ENCODE measurements around the gene INPP4B.

The INPP4B gene

GRCh38 chr4:142858446-142858845 is 12.3 kb upstream of the INPP4B start:
- no peak overlapping the region for H2BK120ac ChIP-seq (ENCODE audit: low read depth, low read length)
- no peaks in the 10 kb centered on the region for H3K27me3 ChIP-seq (ENCODE audit: insufficient read depth, low read length, poor library complexity)
- no peaks in the 10 kb centered on the region for H3K79me2 ChIP-seq (ENCODE audit: control insufficient read depth, insufficient read depth, low read length)
- no peak overlapping the region for H3K23ac ChIP-seq (ENCODE audit: low read length)
- no peaks in the 10 kb centered on the region for H3K79me1 ChIP-seq (ENCODE audit: low read length)
- no peak overlapping the region for H3K18ac ChIP-seq (ENCODE audit: low read length)
- no peak overlapping the region for H2BK5ac ChIP-seq (ENCODE audit: low read length)
- no peak overlapping the region for H3K27ac ChIP-seq (ENCODE audit: low read depth, low read length)
- no peak overlapping the region for H4K5ac ChIP-seq (ENCODE audit: low read length)
- H2BK15ac ChIP-seq (replicated peaks; ENCODE audit: low read depth) = no peak overlapping the region
- no peak overlapping the region for H3K56ac ChIP-seq (ENCODE audit: low read length)
- no CpG with 5 or more reads among the region's 3 CpGs for WGBS (ENCODE audit: extremely low coverage, insufficient coverage, low lambda C conversion rate)
- no peaks in the 10 kb centered on the region for H3K36me3 ChIP-seq (ENCODE audit: control insufficient read depth, insufficient read depth, low read length)
- H3K4me1 ChIP-seq (ENCODE audit: control insufficient read depth, low read depth, low read length) = no peaks in the 10 kb centered on the region
- H3K4me2 ChIP-seq (ENCODE audit: low read length) = no peak overlapping the region
- H3K4ac ChIP-seq (ENCODE audit: low read depth, low read length) = no peak overlapping the region
- no peak overlapping the region for H2AK5ac ChIP-seq (ENCODE audit: low read length)
- no peak overlapping the region for H3K4me3 ChIP-seq (ENCODE audit: low read length)
- no peak for DNase-seq
- no peak overlapping the region for H4K8ac ChIP-seq (ENCODE audit: low read depth, low read length)
- no peak overlapping the region for H3K9ac ChIP-seq (ENCODE audit: low read length)

GRCh38 chr4:142856576-142856975 is 10.5 kb upstream of the INPP4B start:
- no peaks in the 10 kb centered on the region for H3K27me3 ChIP-seq (ENCODE audit: insufficient read depth, low read length, poor library complexity)
- H3K36me3 ChIP-seq (ENCODE audit: control insufficient read depth, insufficient read depth, low read length) = no peaks in the 10 kb centered on the region
- H2BK120ac ChIP-seq (ENCODE audit: low read depth, low read length) = no peak overlapping the region
- H3K18ac ChIP-seq (ENCODE audit: low read length) = no peak overlapping the region
- no peak overlapping the region for H2BK15ac ChIP-seq (replicated peaks; ENCODE audit: low read depth)
- no peaks in the 10 kb centered on the region for H3K79me1 ChIP-seq (ENCODE audit: low read length)
- H3K56ac ChIP-seq (ENCODE audit: low read length) = no peak overlapping the region
- H3K4me2 ChIP-seq (ENCODE audit: low read length) = no peak overlapping the region
- WGBS (ENCODE audit: extremely low coverage, insufficient coverage, low lambda C conversion rate) = no CpG with 5 or more reads among the region's 2 CpGs
- no peak overlapping the region for H2AK5ac ChIP-seq (ENCODE audit: low read length)
- no peak overlapping the region for H3K4ac ChIP-seq (ENCODE audit: low read depth, low read length)
- no peak overlapping the region for H4K5ac ChIP-seq (ENCODE audit: low read length)
- H4K8ac ChIP-seq (ENCODE audit: low read depth, low read length) = no peak overlapping the region
- H3K9ac ChIP-seq (ENCODE audit: low read length) = no peak overlapping the region
- H3K79me2 ChIP-seq (ENCODE audit: control insufficient read depth, insufficient read depth, low read length) = no peaks in the 10 kb centered on the region
- no peak overlapping the region for H3K4me3 ChIP-seq (ENCODE audit: low read length)
- H3K27ac ChIP-seq (ENCODE audit: low read depth, low read length) = no peak overlapping the region
- no peaks in the 10 kb centered on the region for H3K4me1 ChIP-seq (ENCODE audit: control insufficient read depth, low read depth, low read length)
- H2BK5ac ChIP-seq (ENCODE audit: low read length) = no peak overlapping the region
- no peak for DNase-seq
- H3K23ac ChIP-seq (ENCODE audit: low read length) = no peak overlapping the region

- no CpG with 5 or more reads among the region's 4 CpGs for WGBS (ENCODE audit: extremely low coverage, insufficient coverage, low lambda C conversion rate)
- H3K27me3 ChIP-seq (ENCODE audit: insufficient read depth, low read length, poor library complexity) = peaks cover 14% of the 10 kb centered on the region
- DNase-seq = peak; percentile 65
- no peak overlapping the region for H4K5ac ChIP-seq (ENCODE audit: low read length)
- no peak overlapping the region for H2BK120ac ChIP-seq (ENCODE audit: low read depth, low read length)
- no peak overlapping the region for H3K4me2 ChIP-seq (ENCODE audit: low read length)
- H3K9ac ChIP-seq (ENCODE audit: low read length) = no peak overlapping the region
- no peak overlapping the region for H3K18ac ChIP-seq (ENCODE audit: low read length)
- no peak overlapping the region for H2AK5ac ChIP-seq (ENCODE audit: low read length)
- no peaks in the 10 kb centered on the region for H3K4me1 ChIP-seq (ENCODE audit: control insufficient read depth, low read depth, low read length)
- no peak overlapping the region for H2BK5ac ChIP-seq (ENCODE audit: low read length)
- H3K27ac ChIP-seq (ENCODE audit: low read depth, low read length) = no peak overlapping the region
- H3K4me3 ChIP-seq (ENCODE audit: low read length) = no peak overlapping the region
- no peak overlapping the region for H4K8ac ChIP-seq (ENCODE audit: low read depth, low read length)
- H3K36me3 ChIP-seq (ENCODE audit: control insufficient read depth, insufficient read depth, low read length) = no peaks in the 10 kb centered on the region
- no peak overlapping the region for H3K4ac ChIP-seq (ENCODE audit: low read depth, low read length)
- no peak overlapping the region for H2BK15ac ChIP-seq (replicated peaks; ENCODE audit: low read depth)
- H3K56ac ChIP-seq (ENCODE audit: low read length) = no peak overlapping the region
- no peak overlapping the region for H3K23ac ChIP-seq (ENCODE audit: low read length)
- no peaks in the 10 kb centered on the region for H3K79me1 ChIP-seq (ENCODE audit: low read length)
- no peaks in the 10 kb centered on the region for H3K79me2 ChIP-seq (ENCODE audit: control insufficient read depth, insufficient read depth, low read length)
These were observed 4.4 kb upstream of the INPP4B start for GRCh38 chr4:142850478-142850877.

GRCh38 chr4:142846729-142847596 is 862 bp upstream of the INPP4B start:
- DNase-seq = peak; percentile 68
- H3K36me3 ChIP-seq (ENCODE audit: control insufficient read depth, insufficient read depth, low read length) = no peaks in the 10 kb centered on the region
- H3K23ac ChIP-seq (ENCODE audit: low read length) = no peak overlapping the region
- H2BK15ac ChIP-seq (replicated peaks; ENCODE audit: low read depth) = no peak overlapping the region
- H3K4me1 ChIP-seq (ENCODE audit: control insufficient read depth, low read depth, low read length) = no peaks in the 10 kb centered on the region
- no peak overlapping the region for H2AK5ac ChIP-seq (ENCODE audit: low read length)
- peaks cover 21% of the 10 kb centered on the region for H3K27me3 ChIP-seq (ENCODE audit: insufficient read depth, low read length, poor library complexity)
- H3K27ac ChIP-seq (ENCODE audit: low read depth, low read length) = no peak overlapping the region
- H3K4ac ChIP-seq (ENCODE audit: low read depth, low read length) = no peak overlapping the region
- no peak overlapping the region for H3K4me3 ChIP-seq (ENCODE audit: low read length)
- no peaks in the 10 kb centered on the region for H3K79me2 ChIP-seq (ENCODE audit: control insufficient read depth, insufficient read depth, low read length)
- H3K79me1 ChIP-seq (ENCODE audit: low read length) = no peaks in the 10 kb centered on the region
- no peak overlapping the region for H3K18ac ChIP-seq (ENCODE audit: low read length)
- H3K4me2 ChIP-seq (ENCODE audit: low read length) = peak overlapping the region; percentile 86
- H4K8ac ChIP-seq (ENCODE audit: low read depth, low read length) = no peak overlapping the region
- no peak overlapping the region for H4K5ac ChIP-seq (ENCODE audit: low read length)
- no peak overlapping the region for H3K9ac ChIP-seq (ENCODE audit: low read length)
- H3K56ac ChIP-seq (ENCODE audit: low read length) = peak overlapping the region; percentile 17
- H2BK5ac ChIP-seq (ENCODE audit: low read length) = no peak overlapping the region
- no CpG with 5 or more reads among the region's 50 CpGs for WGBS (ENCODE audit: extremely low coverage, insufficient coverage, low lambda C conversion rate)
- no peak overlapping the region for H2BK120ac ChIP-seq (ENCODE audit: low read depth, low read length)

- H3K4me1 ChIP-seq (ENCODE audit: control insufficient read depth, low read depth, low read length) = no peaks in the 10 kb centered on the region
- H2BK120ac ChIP-seq (ENCODE audit: low read depth, low read length) = no peak overlapping the region
- H3K9ac ChIP-seq (ENCODE audit: low read length) = peak overlapping the region; percentile 34
- no peaks in the 10 kb centered on the region for H3K36me3 ChIP-seq (ENCODE audit: control insufficient read depth, insufficient read depth, low read length)
- no peak overlapping the region for H2BK5ac ChIP-seq (ENCODE audit: low read length)
- peak; percentile 47 for DNase-seq
- H3K18ac ChIP-seq (ENCODE audit: low read length) = no peak overlapping the region
- H3K23ac ChIP-seq (ENCODE audit: low read length) = peak overlapping the region; percentile 45
- peaks cover 21% of the 10 kb centered on the region for H3K27me3 ChIP-seq (ENCODE audit: insufficient read depth, low read length, poor library complexity)
- no peak overlapping the region for H3K27ac ChIP-seq (ENCODE audit: low read depth, low read length)
- no peak overlapping the region for H3K56ac ChIP-seq (ENCODE audit: low read length)
- H3K4ac ChIP-seq (ENCODE audit: low read depth, low read length) = no peak overlapping the region
- no peak overlapping the region for H2AK5ac ChIP-seq (ENCODE audit: low read length)
- no peaks in the 10 kb centered on the region for H3K79me1 ChIP-seq (ENCODE audit: low read length)
- no peaks in the 10 kb centered on the region for H3K79me2 ChIP-seq (ENCODE audit: control insufficient read depth, insufficient read depth, low read length)
- WGBS (ENCODE audit: extremely low coverage, insufficient coverage, low lambda C conversion rate) = no CpG with 5 or more reads among the region's 43 CpGs
- peak overlapping the region; percentile 86 for H3K4me2 ChIP-seq (ENCODE audit: low read length)
- H2BK15ac ChIP-seq (replicated peaks; ENCODE audit: low read depth) = no peak overlapping the region
- no peak overlapping the region for H4K5ac ChIP-seq (ENCODE audit: low read length)
- H3K4me3 ChIP-seq (ENCODE audit: low read length) = peak overlapping the region; percentile 16
- H4K8ac ChIP-seq (ENCODE audit: low read depth, low read length) = no peak overlapping the region
These were observed 601 bp downstream of the INPP4B start for GRCh38 chr4:142845293-142846107.
